ENCODE results near the gene TPM1. TPM values are rescaled to one million over a fixed set of nuclear protein-coding genes. Genes with fewer than 3 reads are reported as not detected.

Gene TPM1
- total RNA-seq, 2 donors from 2014 or later = 1,343 to 1,694 TPM

DNA sequence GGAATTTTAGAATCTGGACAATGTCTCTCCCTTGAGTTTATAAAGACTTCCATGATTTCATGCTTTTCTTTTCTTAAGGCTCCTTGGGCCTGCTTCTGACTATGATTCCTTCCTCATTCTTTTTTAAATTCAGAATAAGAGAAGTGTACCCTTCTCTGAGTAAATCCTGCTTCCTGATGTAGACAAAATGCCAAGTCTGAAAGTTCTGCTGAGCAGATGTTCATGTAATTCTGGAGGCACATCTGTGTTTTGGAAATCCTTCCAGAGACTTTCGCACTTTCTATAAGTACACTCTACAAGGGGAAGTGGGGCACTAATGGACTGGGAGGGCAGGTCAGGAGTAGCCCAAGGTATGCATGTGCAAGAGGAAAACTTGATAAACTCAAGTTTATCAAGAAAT lies 24.8 kb downstream of the TPM1 start:
- intact Hi-C loops (cut with DNase I) = no loop called here
- no peak for DNase-seq (ENCODE audit: low spot score)

DNA sequence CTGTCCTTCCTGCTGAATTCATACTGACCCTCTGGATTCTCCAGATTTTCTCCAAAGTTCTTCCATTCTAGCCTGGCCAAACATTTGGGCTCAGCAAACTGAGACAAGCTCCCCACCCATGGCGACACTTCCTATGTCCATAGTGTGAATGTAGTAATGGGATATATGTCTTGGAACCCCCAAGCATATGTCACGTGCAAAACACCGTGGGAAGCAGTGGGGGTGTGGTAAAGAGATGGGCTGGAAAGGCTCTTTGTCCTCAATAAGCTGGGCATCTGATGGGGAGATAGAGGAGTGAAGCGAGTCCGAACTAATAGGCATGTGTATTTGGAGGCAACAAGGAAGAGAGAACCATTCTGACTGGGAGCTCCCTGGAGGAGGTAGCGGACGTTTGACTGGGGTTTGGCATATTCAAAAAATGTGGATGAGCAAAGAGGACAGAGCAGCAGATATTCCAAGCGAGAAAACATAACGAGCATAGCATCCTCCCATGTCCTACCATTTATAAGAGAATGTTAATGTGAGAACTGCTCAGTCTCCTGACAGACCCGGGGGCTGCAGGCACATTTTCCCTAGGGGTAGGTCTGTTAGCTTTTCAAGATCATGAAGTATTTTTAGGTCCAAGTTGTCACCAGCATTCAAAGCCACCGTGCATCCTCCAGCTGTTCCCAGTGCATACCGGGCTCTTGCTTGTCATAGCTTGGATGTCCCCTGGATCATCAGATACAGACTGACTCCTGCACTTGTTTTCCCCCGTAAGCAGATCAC lies 25.6 kb downstream of the TPM1 start:
- intact Hi-C loops (cut with DNase I) = no loop called here
- no peak for DNase-seq (ENCODE audit: low spot score)

DNA sequence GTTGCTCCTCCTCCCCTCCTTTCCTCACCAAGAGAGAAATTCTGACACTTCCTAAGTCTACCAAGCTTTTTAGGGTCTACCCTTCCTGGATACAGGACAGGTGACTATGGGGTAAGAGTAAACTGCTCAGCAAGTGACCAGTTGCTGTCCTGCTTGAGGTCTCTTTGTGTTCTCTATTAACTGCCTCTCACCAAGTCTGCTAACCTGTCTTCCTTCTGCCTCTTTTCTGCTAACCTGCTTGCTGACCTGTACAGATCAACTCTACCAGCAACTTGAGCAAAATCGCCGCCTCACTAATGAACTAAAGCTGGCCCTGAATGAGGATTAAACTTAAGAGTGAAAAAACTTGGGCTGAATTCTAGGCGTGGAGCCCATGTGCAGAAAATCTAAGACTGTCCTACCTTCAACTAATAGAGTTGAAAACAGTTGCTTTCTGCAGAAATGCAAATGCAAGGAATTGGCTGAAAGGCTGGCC lies 27.1 kb downstream of the TPM1 start:
- intact Hi-C loops (cut with DNase I) = no loop called here
- no peak for DNase-seq (ENCODE audit: low spot score)

DNA sequence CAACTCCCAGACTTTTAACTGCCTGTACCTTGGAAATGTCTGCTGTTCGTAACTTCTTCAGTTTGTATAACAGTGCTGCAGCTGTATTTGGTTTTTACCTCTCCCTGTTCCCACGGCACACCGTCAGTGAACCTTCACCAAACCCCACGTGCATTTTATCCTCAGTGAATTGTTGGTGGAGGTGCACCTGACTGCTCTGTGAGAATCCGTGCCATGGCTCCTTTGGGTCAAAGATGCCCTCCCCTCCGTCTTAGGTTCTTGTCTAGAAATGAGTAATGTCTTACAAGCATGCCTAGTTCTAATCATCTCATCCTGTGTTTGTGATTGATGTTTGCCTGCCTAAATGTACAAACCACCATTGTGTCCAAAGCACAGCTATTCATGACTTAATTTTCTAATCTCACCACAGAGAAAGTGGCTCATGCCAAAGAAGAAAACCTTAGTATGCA lies 28.2 kb downstream of the TPM1 start:
- intact Hi-C loops (cut with DNase I) = no loop called here
- DNase-seq (ENCODE audit: low spot score) = no peak

DNA sequence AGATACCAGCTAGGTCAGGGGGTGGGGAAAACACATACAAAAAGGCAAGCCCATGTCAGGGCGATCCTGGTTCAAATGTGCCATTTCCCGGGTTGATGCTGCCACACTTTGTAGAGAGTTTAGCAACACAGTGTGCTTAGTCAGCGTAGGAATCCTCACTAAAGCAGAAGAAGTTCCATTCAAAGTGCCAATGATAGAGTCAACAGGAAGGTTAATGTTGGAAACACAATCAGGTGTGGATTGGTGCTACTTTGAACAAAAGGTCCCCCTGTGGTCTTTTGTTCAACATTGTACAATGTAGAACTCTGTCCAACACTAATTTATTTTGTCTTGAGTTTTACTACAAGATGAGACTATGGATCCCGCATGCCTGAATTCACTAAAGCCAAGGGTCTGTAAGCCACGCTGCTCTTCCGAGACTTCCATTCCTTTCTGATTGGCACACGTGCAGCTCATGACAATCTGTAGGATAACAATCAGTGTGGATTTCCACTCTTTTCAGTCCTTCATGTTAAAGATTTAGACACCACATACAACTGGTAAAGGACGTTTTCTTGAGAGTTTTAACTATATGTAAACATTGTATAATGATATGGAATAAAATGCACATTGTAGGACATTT lies 28.9 kb downstream of the TPM1 start:
- intact Hi-C loops (cut with DNase I) = no loop called here
- DNase-seq (ENCODE audit: low spot score) = no peak

DNA sequence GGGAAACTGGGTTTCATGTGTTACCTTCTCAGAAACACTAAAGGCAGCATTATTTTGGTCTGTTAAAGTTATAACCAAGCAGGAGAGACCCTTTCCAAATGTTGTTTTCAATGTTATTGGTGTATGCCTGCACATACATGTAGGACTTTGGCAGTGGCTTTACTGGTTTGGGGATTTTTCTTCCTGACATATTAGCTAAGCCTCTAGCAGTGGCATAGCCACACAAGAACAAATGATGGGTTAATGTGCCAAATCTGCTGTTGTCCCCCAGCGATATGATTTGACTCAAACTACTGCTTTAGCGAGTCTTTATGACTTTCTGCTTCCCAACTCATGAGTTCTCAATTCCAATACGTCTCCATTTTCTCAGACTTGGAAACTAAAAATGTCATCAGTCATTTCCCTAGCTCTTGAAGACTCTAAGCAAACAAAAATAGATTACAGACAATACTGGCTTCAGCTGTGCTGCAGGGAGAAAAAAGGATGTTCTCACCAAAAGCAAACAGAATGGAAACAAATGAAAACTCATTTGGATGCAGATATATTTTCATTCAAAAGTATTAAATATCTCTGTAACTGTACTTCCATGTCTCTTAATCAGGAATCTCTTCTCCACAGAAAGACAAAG lies 29.6 kb downstream of the TPM1 start:
- DNase-seq (ENCODE audit: low spot score) = no peak
- intact Hi-C loops (cut with DNase I) = no loop called here

DNA sequence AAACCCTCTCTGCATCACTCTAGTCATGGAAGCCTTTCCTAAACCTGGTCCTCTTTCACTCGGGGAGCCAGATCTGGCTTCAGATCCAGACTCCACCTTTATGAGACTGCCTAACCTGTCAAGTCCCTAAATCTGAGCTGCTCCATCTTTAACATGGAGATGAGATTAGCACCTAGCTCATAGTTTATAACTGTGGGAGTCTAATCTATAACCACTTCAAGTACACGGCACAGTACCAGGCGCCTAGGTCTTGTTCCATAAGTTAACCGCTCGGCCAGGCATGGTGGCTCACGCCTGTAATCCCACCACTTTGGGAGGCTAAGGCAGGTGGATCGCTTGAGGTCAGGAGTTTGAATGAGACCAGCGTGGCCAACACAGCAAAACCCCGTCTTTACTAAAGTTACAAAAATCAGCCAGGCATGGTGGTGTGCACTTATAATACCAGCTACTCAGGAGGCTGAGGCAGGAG lies 30.3 kb downstream of the TPM1 start:
- intact Hi-C loops (cut with DNase I) = no loop called here
- no peak for DNase-seq (ENCODE audit: low spot score)

DNA sequence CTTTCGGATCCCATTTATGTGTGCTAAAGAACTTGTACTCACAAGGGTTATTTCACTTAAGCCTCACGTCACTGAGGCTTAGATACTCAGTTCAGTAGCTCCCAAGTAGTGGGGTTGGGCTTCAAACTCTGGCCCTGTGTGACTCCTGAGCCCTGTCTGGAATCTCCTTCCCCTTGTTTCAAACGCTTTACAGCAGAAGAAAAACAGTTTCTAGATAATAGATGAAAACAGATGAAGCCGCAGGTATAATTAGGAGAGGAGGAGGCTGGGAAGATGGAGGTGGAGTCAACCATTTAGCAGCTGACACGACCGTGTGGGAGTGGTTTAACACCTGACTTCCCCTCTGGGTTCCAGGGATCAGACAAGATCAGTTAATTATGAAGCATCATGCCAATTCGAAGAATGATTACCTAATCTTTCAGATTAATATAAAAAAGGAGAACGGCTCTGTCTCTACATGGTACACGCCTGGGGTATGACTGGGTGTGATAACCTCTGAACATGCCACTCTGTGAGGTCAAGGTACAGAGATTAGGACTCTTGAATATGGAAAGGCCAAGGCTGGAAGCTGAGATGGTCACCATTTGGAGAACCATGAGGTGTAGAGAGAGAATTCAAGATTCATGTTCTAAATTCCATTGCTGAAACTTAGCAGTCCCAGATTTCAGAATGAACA lies 31.1 kb downstream of the TPM1 start:
- intact Hi-C loops (cut with DNase I) = no loop called here
- no peak for DNase-seq (ENCODE audit: low spot score)

DNA sequence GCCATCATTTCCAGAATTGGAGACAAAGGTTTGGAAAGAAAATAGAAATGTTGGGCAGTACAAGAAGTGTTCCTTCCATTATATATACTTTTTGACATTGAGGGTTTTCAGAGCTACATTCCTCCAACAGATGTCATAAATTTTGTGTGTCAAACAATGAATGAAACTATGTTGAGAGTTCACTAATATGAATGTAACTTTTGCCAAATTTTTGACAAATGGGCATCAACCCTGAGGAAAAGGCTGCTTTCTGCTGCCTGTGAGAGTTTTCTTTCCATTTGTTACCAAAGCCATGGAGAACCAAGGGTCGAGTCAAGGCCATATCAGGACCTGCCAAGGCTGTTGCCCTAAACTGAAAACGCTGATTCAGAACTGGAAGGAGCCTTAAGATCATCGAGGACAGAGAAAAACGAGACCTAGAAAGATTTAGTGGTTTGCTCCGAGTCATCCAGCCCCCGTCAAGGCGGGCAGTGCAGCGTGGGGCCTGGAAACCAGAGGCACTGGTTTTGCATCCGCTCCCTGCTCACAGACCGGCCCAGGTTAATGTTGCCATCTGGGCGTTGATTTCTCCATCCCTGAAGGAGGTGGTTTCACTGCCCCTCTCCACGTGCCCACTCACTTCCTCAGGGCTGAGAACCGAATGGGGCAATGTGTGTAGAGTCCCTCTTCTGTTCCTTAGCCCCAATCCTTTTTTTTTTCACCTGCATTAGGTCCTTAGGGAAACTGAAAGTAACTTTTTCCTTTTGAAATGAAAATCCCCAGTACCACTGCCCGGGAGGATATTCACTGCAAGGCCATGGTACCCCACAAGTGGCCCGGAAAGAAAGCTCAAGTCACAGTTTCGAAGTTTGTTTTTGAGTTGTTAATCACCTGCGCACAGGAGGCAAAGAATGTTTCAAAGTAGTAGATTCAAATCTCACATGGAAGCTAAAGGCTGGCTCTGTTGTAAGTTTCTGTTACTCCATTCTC lies 32.8 kb downstream of the TPM1 start:
- no peak for DNase-seq (ENCODE audit: low spot score)
- intact Hi-C loops (cut with DNase I) = no loop called here

DNA sequence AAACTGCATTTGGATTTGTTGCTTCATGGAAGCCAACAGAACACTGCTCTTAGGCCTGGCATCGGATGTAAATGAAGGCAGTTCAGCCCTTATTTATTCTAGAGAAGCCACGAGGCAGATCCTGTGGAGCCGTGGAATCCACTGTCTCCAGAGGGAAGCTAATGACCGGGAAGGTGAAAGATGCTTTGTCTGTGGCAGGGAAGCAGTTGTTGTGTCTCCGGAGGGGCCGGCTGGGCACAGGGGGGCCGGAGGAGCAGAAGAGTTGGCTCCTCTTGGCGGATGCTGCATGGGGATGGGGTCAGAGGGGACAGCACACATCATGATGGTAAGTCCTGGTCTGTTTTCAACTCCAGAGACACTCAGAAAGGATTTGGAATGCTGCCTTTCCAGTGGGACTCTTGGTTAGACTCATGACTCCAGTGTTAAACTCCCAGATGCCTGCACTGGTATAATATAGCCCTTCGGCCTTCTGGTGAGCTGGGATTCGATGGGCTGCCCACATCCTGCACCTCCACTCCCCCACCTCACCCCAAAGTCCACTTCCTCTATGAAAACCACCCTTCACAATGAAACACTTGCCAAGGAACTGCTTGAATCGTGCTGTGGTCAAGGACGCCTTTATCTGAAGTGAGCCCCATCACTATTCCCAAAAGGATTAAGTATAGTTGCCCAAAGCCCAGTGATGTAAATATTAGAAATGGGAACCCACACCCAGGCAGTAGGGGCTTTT lies 33.6 kb downstream of the TPM1 start:
- no peak for DNase-seq (ENCODE audit: low spot score)

DNA sequence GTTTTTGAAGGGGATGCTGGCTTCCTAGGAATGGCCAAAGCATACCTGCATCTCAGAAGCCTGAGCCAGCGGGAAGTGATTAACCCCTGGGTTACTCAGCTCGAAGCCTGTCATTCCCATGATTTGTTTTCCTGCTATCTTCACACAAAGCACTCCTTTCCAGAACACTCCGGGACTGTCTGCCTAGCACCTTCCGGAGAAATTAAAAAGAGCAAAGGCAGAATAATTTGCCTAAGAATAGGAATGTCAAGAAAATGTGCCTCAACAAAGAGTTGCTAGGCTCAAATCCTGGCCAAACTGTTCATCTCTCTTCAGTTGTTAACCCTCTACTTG lies 34.1 kb downstream of the TPM1 start:
- DNase-seq (ENCODE audit: low spot score) = no peak
- intact Hi-C loops (cut with DNase I) = no loop called here

More for the DNA sequence above, 33.6 kb downstream of the TPM1 start:
- intact Hi-C loops (cut with DNase I) = no loop called here

DNA sequence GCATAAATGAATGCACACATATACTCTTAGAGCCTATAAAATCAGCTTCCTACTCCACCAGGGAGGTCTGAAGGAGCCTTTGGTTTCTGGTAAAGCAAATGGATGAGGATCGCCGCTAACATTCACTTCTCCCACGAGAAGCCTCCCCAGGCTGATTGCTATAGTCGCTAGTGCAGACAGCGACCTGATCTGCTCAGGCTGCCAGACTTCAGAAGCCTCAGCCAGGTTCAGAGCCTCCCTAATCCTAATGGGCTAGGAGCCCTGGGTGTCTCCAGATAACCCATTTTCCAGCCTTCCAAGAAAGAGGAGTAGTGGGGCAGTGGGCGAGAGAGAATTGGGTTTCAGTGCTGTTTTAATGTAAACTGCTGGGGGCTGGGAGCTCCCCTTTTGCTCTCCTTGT lies 35.4 kb downstream of the TPM1 start:
- intact Hi-C loops (cut with DNase I) = no loop called here
- no peak for DNase-seq (ENCODE audit: low spot score)

DNA sequence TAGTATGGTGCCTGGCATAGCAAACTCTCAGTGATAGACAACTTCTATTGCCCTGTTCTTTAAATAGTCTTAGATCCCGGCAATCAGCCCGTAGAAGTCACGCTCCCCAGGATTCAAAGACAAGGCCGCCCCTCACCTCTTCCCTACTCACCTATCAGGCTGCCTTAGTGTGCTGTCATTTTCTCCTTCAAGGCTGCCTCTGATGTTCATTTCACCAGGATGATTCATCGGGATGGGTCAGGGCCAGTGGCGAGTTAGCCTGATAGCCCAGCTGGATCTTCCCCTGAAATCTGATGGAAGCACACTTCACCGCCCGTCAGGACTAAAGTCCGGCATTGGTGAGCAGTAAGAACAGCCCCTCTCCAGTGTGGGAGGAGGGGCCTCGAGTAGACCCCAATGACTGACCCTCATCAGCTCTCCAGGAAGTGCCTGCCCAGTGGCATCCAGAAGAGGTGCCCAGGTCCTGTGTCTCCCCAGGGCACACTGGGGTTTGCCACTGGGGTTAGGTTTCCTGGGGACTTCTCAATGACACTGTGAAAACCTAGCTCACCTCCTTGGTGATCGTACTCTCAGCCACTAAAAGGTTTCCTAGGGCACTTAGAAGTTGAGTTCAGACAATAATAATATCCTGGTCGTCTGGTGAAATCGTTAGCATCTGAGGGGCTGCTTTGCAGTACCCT lies 37.5 kb downstream of the TPM1 start:
- intact Hi-C loops (cut with DNase I) = no loop called here
- DNase-seq (ENCODE audit: low spot score) = no peak

DNA sequence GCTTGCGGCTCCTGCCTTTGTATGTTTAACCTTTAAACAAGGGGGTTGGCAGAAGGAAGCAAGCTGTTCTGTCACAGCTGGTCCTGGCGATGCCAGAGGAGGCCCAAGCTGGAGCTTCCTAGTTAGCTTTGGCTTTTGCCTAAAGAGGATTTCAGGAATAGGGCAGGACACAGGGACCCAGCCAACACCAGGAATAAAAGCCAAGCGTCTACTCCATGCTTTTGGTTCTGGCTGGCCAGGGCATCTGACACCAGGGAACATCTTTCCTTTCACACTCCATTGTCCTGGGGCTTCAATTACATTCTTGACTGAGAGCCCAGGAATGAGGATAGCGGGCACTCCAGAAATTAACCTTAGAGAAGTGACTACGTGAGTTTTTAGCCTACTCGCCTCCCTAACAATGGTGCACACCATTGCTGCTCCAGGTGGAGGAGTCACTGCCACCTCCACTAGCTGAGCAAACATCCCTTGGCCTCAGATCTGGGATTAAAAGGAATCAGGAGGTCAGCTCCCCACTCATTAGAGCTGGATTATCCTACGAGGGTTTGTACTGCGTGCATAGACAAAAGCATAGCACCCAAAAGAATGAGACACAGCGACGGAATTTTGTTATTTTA lies 38.2 kb downstream of the TPM1 start:
- intact Hi-C loops (cut with DNase I) = no loop called here
- no peak for DNase-seq (ENCODE audit: low spot score)

DNA sequence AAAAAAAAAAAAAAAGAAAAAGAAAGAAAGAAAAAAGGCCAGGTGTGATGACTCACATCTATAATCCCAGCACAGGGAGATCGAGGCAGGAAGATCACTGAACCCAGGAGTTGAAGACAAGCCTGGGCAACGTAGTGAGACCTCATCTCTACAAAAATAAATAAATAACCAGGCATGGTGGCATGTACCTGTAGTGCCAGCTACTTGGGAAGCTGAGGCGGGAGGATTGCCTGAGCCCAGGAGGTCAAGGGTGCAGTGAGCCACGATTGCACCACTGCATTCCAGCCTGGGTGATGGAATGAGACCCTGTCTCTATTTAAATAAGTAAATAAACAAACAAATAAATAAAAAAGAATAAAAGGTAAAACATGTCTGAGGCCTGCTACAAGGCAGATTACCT lies 39.8 kb downstream of the TPM1 start:
- no peak for DNase-seq (ENCODE audit: low spot score)
- intact Hi-C loops (cut with DNase I) = no loop called here

DNA sequence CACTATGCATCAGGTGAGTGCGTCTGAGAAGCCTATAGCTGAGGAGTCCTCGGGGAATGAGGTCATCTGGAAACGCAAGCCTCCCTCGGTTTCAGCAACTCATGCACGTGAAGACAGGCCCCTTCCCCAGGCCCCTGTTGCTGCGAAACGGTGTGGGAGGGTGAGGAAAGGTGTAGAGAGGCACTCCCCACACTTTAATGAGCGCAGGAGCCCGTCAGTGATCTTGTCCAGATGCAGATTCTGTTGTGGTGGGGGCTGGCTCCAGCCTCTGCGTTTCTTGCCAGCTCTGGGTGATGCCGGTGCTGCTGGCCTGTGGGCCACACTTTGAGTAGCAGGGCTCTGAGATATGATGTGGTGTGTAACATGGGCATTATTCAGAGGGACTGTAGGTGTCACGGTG lies 40.5 kb downstream of the TPM1 start:
- DNase-seq (ENCODE audit: low spot score) = no peak
- intact Hi-C loops (cut with DNase I) = no loop called here

DNA sequence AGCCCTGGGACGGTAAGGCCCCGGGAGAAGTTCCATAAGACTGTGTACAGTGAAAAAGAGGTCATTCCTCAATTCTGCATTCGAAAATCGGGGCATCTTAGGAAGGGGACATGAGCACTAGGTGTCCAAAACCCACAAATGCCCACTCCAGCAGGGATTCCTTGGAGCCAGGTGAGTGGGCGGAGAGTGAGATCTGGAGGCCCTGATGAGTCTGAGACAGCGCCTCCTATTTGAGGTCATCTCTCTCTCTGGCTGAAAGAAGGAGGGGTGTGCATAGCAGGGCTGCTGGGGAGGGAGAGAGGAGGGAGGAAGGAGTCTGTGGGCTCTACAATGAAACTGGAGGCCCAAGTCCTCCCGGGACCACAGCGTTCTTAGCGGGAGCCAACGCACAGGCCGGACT lies 41.0 kb downstream of the TPM1 start:
- intact Hi-C loops (cut with DNase I) = no loop called here
- DNase-seq (ENCODE audit: low spot score) = no peak
